ENCODE data around the gene FOXK1. TPM values are rescaled to one million over a fixed set of nuclear protein-coding genes. Genes with fewer than 3 reads are reported as not detected.
A peak's percentile ranks its signal among the peaks of the same experiment; 100 is the strongest.

The FOXK1 gene
- total RNA-seq, 2 donors from 2014 or later = 29.6 to 30.8 TPM

GRCh38 chr7:4794591-4795350 lies 112.7 kb downstream of the FOXK1 start:
- no peaks in the 10 kb centered on the region for H3K36me3 ChIP-seq
- no peak for DNase-seq
- H3K9me3 ChIP-seq = no peaks in the 10 kb centered on the region
- H3K4me1 ChIP-seq = peaks cover 8% of the 10 kb centered on the region
- no peaks in the 10 kb centered on the region for H3K27me3 ChIP-seq
- no peak for TF ChIP-seq CTCF (IDR thresholded peaks at IDR 0.05)
- intact Hi-C loops (cut with DNase I) = loop anchor here (10.0 kb wide), 1 partner anchor 90 kb away; the partner anchor contains the start of gene RADIL
- H3K27ac ChIP-seq = no peak overlapping the region
- H3K9ac ChIP-seq (ENCODE audit: low read depth in 2 of 2, low read length in 2 of 2) = no peak overlapping the region
- H3K4me3 ChIP-seq = no peak overlapping the region

GRCh38 chr7:4796453-4796852 lies 114.4 kb downstream of the FOXK1 start:
- no peaks in the 10 kb centered on the region for H3K9me3 ChIP-seq
- DNase-seq = no peak
- no peak overlapping the region for H3K4me3 ChIP-seq
- no peaks in the 10 kb centered on the region for H3K36me3 ChIP-seq
- TF ChIP-seq CTCF (IDR thresholded peaks at IDR 0.05) = no peak
- H3K27me3 ChIP-seq = no peaks in the 10 kb centered on the region
- H3K4me1 ChIP-seq = peaks cover 8% of the 10 kb centered on the region
- H3K27ac ChIP-seq = no peak overlapping the region
- intact Hi-C loops (cut with DNase I) = loop anchor here (10.0 kb wide), 1 partner anchor 88 kb away; the partner anchor contains the start of gene RADIL
- H3K9ac ChIP-seq (ENCODE audit: low read depth in 2 of 2, low read length in 2 of 2) = no peak overlapping the region

GRCh38 chr7:4797858-4798705 lies 116.0 kb downstream of the FOXK1 start:
- Histone ChIP-seq H3K9me3 (no peaks in the 10 kb centered on the region), H3K4me3 (no peak overlapping the region), H3K9ac (ENCODE audit: low read depth in 2 of 2, low read length in 2 of 2) (no peak overlapping the region), H3K4me1 (peaks cover under 1% of the 10 kb centered on the region), H3K27ac (no peak overlapping the region), H3K36me3 (no peaks in the 10 kb centered on the region), H3K27me3 (no peaks in the 10 kb centered on the region)
- TF ChIP-seq CTCF (IDR thresholded peaks at IDR 0.05) = peak; percentile 94
- DNase-seq = peak; percentile 44
- intact Hi-C loops (cut with DNase I) = loop anchor here (2.0 to 10.0 kb wide), 2 partner anchors 87 to 287 kb away; partner anchors contain the start of gene RADIL

GRCh38 chr7:4798706-4799235 lies 116.7 kb downstream of the FOXK1 start:
- no peak for DNase-seq
- H3K9me3 ChIP-seq = no peaks in the 10 kb centered on the region
- no peak for TF ChIP-seq CTCF (IDR thresholded peaks at IDR 0.05)
- intact Hi-C loops (cut with DNase I) = loop anchor here (2.0 to 10.0 kb wide), 2 partner anchors 86 to 286 kb away; partner anchors contain the start of gene RADIL
- H3K4me3 ChIP-seq = no peak overlapping the region
- no peak overlapping the region for H3K9ac ChIP-seq (ENCODE audit: low read depth in 2 of 2, low read length in 2 of 2)
- H3K27me3 ChIP-seq = no peaks in the 10 kb centered on the region
- no peaks in the 10 kb centered on the region for H3K36me3 ChIP-seq
- H3K27ac ChIP-seq = no peak overlapping the region
- H3K4me1 ChIP-seq = no peaks in the 10 kb centered on the region

Data from colonic mucosa (tissue), 4 donors.